Cardiac muscle cell (in vitro differentiated cells and primary cell): ENCODE results near the gene LRCOL1. TPM values are rescaled to one million over a fixed set of nuclear protein-coding genes. Genes with fewer than 3 reads are reported as not detected.
A peak's percentile ranks its signal among the peaks of the same experiment; 100 is the strongest.

Experiments used
- DNase-seq, 2 donors: peaks; one replicate each; pipeline versions ENCODE4 v3.0.0 to v3.0.0-alpha.2; 2010 to 2017; ENCODE audit warnings: low read depth in 1 of 2, low spot score in 1 of 2
- H3K27ac ChIP-seq: fragments of 200-600 bp; sonication (generic); 2 replicates; pipeline ENCODE4 v1.5.1; 2016
- H3K27me3 ChIP-seq: fragments of 200-600 bp; sonication (generic); 2 replicates; pipeline ENCODE4 v1.6.0; 2016; ENCODE audit warnings: control low read depth
- H3K36me3 ChIP-seq: fragments of 200-600 bp; sonication (generic); 2 replicates; pipeline ENCODE4 v1.5.1; 2016; ENCODE audit warnings: control low read depth
- H3K4me1 ChIP-seq: fragments of 200-600 bp; sonication (generic); 2 replicates; pipeline ENCODE4 v1.8.1; 2017; ENCODE audit warnings: low read depth, mild to moderate bottlenecking, mixed run types
- H3K4me3 ChIP-seq: fragments of 200-600 bp; sonication (generic); 2 replicates; pipeline ENCODE4 v1.5.1; 2016; ENCODE audit warnings: mild to moderate bottlenecking
- H3K9me3 ChIP-seq: fragments of 200-600 bp; sonication (generic); 2 replicates; pipeline ENCODE4 v1.5.1; 2017; ENCODE audit warnings: low read depth, mild to moderate bottlenecking, control low read depth
- CTCF ChIP-seq: IDR thresholded peaks from 2 replicates; pipeline ENCODE4 v1.5.1; 2012; ENCODE audit warnings: low read depth, mild to moderate bottlenecking, low read length
- polyA plus RNA-seq: library from polyadenylated mRNA; unstranded; fragments of >200 nt; fragmentation: Nextera tagmentation; extraction: Ambion mirVana; gene quantifications from 2 replicates; pipeline ENCODE4 v1.2.1, GENCODE V29; 2016
- total RNA-seq: library from RNA; depleted of rRNA; stranded (reverse); fragments of >200 nt; gene quantifications from 2 replicates; pipeline ENCODE4 v1.2.3, GENCODE V29; 2016

LRCOL1 gene
- total and polyA plus RNA-seq, 2 experiments from 2014 or later: not detected

- no peak for TF ChIP-seq CTCF
- DNase-seq: no peak
Measured at GRCh38 chr12:132639956-132640520, 29.7 kb upstream of the LRCOL1 start.

GRCh38 chr12:132638541-132639408, 28.4 kb upstream of the LRCOL1 start:
- DNase-seq: peak; percentile 23 to 74
- peak; percentile 91 for TF ChIP-seq CTCF
- Histone ChIP-seq H3K4me3 (no peak overlapping the region), H3K4me1 (no peaks in the 10 kb centered on the region), H3K27me3 (no peaks in the 10 kb centered on the region), H3K27ac (no peak overlapping the region), H3K36me3 (peaks cover 19% of the 10 kb centered on the region), H3K9me3 (no peaks in the 10 kb centered on the region)

More at GRCh38 chr12:132639956-132640520, 29.7 kb upstream of the LRCOL1 start:
- H3K27ac ChIP-seq: no peak overlapping the region
- no peaks in the 10 kb centered on the region for H3K27me3 ChIP-seq
- H3K4me1 ChIP-seq: no peaks in the 10 kb centered on the region
- H3K4me3 ChIP-seq: no peak overlapping the region
- H3K9me3 ChIP-seq: no peaks in the 10 kb centered on the region
- H3K36me3 ChIP-seq: peaks cover 19% of the 10 kb centered on the region

GRCh38 chr12:132637811-132638210, 27.4 kb upstream of the LRCOL1 start:
- no peak for TF ChIP-seq CTCF
- Histone ChIP-seq H3K27ac (no peak overlapping the region), H3K4me3 (no peak overlapping the region), H3K36me3 (peaks cover 24% of the 10 kb centered on the region), H3K27me3 (no peaks in the 10 kb centered on the region), H3K4me1 (no peaks in the 10 kb centered on the region), H3K9me3 (no peaks in the 10 kb centered on the region)
- no peak for DNase-seq

GRCh38 chr12:132635076-132635955, 24.9 kb upstream of the LRCOL1 start:
- Histone ChIP-seq H3K9me3 (no peaks in the 10 kb centered on the region), H3K4me1 (no peaks in the 10 kb centered on the region), H3K27me3 (no peaks in the 10 kb centered on the region), H3K36me3 (peaks cover 19% of the 10 kb centered on the region), H3K4me3 (no peak overlapping the region), H3K27ac (no peak overlapping the region)
- no peak for TF ChIP-seq CTCF
- no peak for DNase-seq

- no peak for TF ChIP-seq CTCF
- no peak overlapping the region for H3K27ac ChIP-seq
- DNase-seq: no peak
- H3K36me3 ChIP-seq: peaks cover 22% of the 10 kb centered on the region
- H3K27me3 ChIP-seq: no peaks in the 10 kb centered on the region
- no peaks in the 10 kb centered on the region for H3K4me1 ChIP-seq
- H3K4me3 ChIP-seq: no peak overlapping the region
- no peaks in the 10 kb centered on the region for H3K9me3 ChIP-seq
Measured at GRCh38 chr12:132634411-132634990, 24.1 kb upstream of the LRCOL1 start.
